Caco-2 (cell line): ENCODE measurements around the gene NFIA. TPM values are rescaled to one million over a fixed set of nuclear protein-coding genes. Genes with fewer than 3 reads are reported as not detected.
A peak's percentile ranks its signal among the peaks of the same experiment; 100 is the strongest.

ENCODE experiments used
- BruUV-seq: library from RNA; stranded (reverse); fragments of 400-500 nt; replicated peaks from 2 replicates; lab custom pipeline; 2021; lab: Mats Ljungman, UMichigan
- CTCF ChIA-PET: fragments of 300-600 bp; sonication (Branson Sonifier 250); formaldehyde crosslinking; loops from one replicate; lab custom pipeline; 2022; ENCODE audit warnings: antibody characterized with exemption; lab: Charles Lee
- POLR2A ChIA-PET: fragments of 300-600 bp; sonication (Branson Sonifier 250); formaldehyde crosslinking; loops from one replicate; lab custom pipeline; 2022; ENCODE audit warnings: antibody characterized with exemption; lab: Charles Lee
- DNase-seq, 2 experiments: peaks; one replicate each; pipeline versions ENCODE4 v3.0.0 to v3.0.0-alpha.2; 2020 to 2022
- H3K27me3 ChIP-seq: replicated peaks from 2 replicates; pipeline ENCODE4 v1.6.0; 2011; ENCODE audit warnings: low read length; ENCODE audit not compliant: control insufficient read depth, insufficient read depth
- H3K36me3 ChIP-seq: 2 replicates; pipeline ENCODE4 v1.5.1; 2011; ENCODE audit warnings: low read length; ENCODE audit not compliant: control insufficient read depth, insufficient read depth
- H3K4me1 ChIP-seq: fragments of 250-450 bp; sonication (Bioruptor Pico); 2 replicates; pipeline ENCODE4 v1.5.1; 2020; ENCODE audit warnings: mild to moderate bottlenecking
- H3K4me3 ChIP-seq: 2 replicates; pipeline ENCODE4 v1.5.1; 2011; ENCODE audit warnings: low read depth, mild to moderate bottlenecking, control low read depth, low read length
- H3K9me3 ChIP-seq: fragments of 250-450 bp; sonication (Bioruptor Pico); 2 replicates; pipeline ENCODE4 v1.5.1; 2020; ENCODE audit warnings: mild to moderate bottlenecking, moderate library complexity
- H3K27ac Mint-ChIP-seq: one replicate; pipeline ENCODE4 v1.8.0; 2022; ENCODE audit warnings: mixed read lengths; ENCODE audit not compliant: unreplicated experiment
- H3K27me3 Mint-ChIP-seq: one replicate; pipeline ENCODE4 v1.8.0; 2022; ENCODE audit warnings: mixed read lengths; ENCODE audit not compliant: insufficient read depth, unreplicated experiment
- H3K36me3 Mint-ChIP-seq: one replicate; pipeline ENCODE4 v1.8.0; 2022; ENCODE audit warnings: mild to moderate bottlenecking, mixed read lengths; ENCODE audit not compliant: insufficient read depth, unreplicated experiment
- H3K4me1 Mint-ChIP-seq: one replicate; pipeline ENCODE4 v1.8.0; 2022; ENCODE audit warnings: low read depth, mixed read lengths; ENCODE audit not compliant: unreplicated experiment
- H3K4me3 Mint-ChIP-seq: one replicate; pipeline ENCODE4 v1.8.0; 2022; ENCODE audit warnings: mild to moderate bottlenecking, moderate library complexity, mixed read lengths; ENCODE audit not compliant: unreplicated experiment
- H3K9me3 Mint-ChIP-seq: one replicate; pipeline ENCODE4 v1.8.0; 2022; ENCODE audit warnings: mixed read lengths; ENCODE audit not compliant: unreplicated experiment
- intact Hi-C: fragments of 100-400 bp; cut with micrococcal nuclease; formaldehyde crosslinking; loops from one replicate; pipeline ENCODE4 v1.10.0; 2022; ENCODE audit not compliant: unreplicated experiment
- total RNA-seq: library from RNA; stranded (reverse); gene quantifications from 2 replicates; pipeline ENCODE4 v1.2.3, GENCODE V29; 2022
- TF ChIP-seq, protein P1 (sequence below), 2 experiments: fragments of 200-600 bp in 1 of 2; IDR thresholded peaks; 1 replicate in 1 of 2; 2 replicates in 1 of 2; pipeline versions ENCODE4 v1.5.1 to v1.8.0; 2011 to 2022; ENCODE audit warnings: antibody characterized with exemption in 1 of 2, control low read depth in 1 of 2, inconsistent platforms in 1 of 2, low read depth in 1 of 2, low read length in 1 of 2, mild to moderate bottlenecking in 1 of 2, moderate library complexity in 1 of 2; ENCODE audit not compliant: insufficient read depth in 1 of 2, severe bottlenecking in 1 of 2, unreplicated experiment in 1 of 2

Gene NFIA
- total RNA-seq, 1 experiment from 2014 or later: 1.4 TPM

DNA sequence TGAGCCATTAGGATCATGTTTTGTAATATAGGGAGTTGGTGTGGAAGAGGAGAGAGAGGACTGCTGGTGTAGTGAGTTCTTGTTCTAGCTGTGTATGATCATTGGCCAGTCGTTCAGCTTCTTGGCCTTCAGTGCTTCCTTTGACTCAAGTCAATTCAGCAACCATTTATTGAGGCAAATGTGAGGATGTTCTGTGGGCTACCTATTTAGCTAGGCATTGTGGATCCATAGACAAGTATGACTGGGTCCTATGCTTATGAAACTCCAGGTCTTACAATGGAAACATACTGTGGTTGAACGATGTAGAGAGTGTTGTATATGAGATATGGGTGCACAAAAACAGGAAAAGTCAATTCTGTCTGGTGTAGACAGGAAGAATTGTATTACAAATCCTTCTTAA is 41.7 kb downstream of the NFIA start:
- POLR2A ChIA-PET: no interaction called here
- DNase-seq: no peak
- H3K27ac Mint-ChIP-seq: peak overlapping the region; percentile 33

DNA sequence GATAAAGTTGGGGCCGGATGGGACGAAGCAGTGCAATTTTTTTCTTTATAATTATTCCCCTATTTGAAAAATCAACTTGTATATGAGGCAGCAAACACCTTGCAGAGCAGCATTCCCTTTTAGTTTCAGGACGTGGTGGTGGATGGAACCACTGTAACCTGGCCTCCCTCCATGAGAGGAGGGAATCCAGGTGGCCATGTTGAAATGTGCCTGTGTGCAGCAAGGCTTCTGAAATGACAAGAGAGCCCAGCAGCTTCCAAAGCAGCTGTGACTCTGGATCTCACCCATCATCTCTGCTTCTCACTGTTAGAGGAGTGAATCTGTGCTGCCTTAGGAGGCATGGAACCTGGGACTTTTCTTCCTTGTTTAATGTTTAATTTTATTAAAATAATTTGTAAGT is 42.3 kb downstream of the NFIA start:
- Histone ChIP-seq H3K27me3 (no peaks in the 10 kb centered on the region), H3K36me3 (no peaks in the 10 kb centered on the region), H3K4me1 (no peaks in the 10 kb centered on the region), H3K4me3 (no peak overlapping the region), H3K9me3 (no peaks in the 10 kb centered on the region)
- Mint-ChIP-seq H3K36me3 (no peaks in the 10 kb centered on the region), H3K4me1 (no peaks in the 10 kb centered on the region), H3K4me3 (no peak overlapping the region), H3K27me3 (no peaks in the 10 kb centered on the region), H3K27ac (peak overlapping the region; percentile 33), H3K9me3 (no peaks in the 10 kb centered on the region)
- CTCF ChIA-PET: no interaction called here
- POLR2A ChIA-PET: no interaction called here
- TF ChIP-seq, protein P1, sequence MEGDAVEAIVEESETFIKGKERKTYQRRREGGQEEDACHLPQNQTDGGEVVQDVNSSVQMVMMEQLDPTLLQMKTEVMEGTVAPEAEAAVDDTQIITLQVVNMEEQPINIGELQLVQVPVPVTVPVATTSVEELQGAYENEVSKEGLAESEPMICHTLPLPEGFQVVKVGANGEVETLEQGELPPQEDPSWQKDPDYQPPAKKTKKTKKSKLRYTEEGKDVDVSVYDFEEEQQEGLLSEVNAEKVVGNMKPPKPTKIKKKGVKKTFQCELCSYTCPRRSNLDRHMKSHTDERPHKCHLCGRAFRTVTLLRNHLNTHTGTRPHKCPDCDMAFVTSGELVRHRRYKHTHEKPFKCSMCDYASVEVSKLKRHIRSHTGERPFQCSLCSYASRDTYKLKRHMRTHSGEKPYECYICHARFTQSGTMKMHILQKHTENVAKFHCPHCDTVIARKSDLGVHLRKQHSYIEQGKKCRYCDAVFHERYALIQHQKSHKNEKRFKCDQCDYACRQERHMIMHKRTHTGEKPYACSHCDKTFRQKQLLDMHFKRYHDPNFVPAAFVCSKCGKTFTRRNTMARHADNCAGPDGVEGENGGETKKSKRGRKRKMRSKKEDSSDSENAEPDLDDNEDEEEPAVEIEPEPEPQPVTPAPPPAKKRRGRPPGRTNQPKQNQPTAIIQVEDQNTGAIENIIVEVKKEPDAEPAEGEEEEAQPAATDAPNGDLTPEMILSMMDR (IDR thresholded peaks at IDR 0.05; ENCODE audit: insufficient read depth in 1 of 2, low read depth in 1 of 2, low read length in 1 of 2, severe bottlenecking in 1 of 2, unreplicated experiment in 1 of 2): no peak
- intact Hi-C loops: no loop called here
- BruUV-seq: no TSS peak
- no peak for DNase-seq

More for the DNA sequence above, 41.7 kb downstream of the NFIA start:
- Histone ChIP-seq H3K9me3 (no peaks in the 10 kb centered on the region), H3K36me3 (no peaks in the 10 kb centered on the region), H3K27me3 (no peaks in the 10 kb centered on the region), H3K4me1 (no peaks in the 10 kb centered on the region), H3K4me3 (no peak overlapping the region)
- Mint-ChIP-seq H3K9me3 (no peaks in the 10 kb centered on the region), H3K36me3 (no peaks in the 10 kb centered on the region), H3K4me1 (no peaks in the 10 kb centered on the region), H3K27me3 (no peaks in the 10 kb centered on the region), H3K4me3 (no peak overlapping the region)
- TF ChIP-seq, protein P1 (IDR thresholded peaks at IDR 0.05; ENCODE audit: insufficient read depth in 1 of 2, low read depth in 1 of 2, low read length in 1 of 2, severe bottlenecking in 1 of 2, unreplicated experiment in 1 of 2): no peak
- intact Hi-C loops: no loop called here
- CTCF ChIA-PET: no interaction called here
- no TSS peak for BruUV-seq

DNA sequence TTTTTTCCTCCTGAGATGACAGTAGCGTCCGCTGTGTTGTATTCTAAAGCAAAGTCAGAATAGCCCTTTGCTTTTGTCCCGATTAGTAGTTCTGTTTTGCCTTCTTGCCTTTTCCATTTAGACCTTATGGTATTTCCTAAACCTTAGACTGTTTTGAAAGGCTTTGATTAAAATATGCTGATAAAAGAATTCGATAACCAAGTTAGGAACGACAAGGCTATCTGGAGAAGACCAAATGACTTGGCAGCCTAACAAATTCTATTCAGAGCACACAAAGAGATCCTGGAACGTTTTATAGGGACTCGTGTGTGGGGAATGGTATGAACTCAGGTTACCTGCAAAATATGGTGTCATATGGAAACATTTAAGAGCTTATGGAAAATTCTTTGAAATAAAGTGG is 42.9 kb downstream of the NFIA start:
- H3K36me3 Mint-ChIP-seq: no peaks in the 10 kb centered on the region
- TF ChIP-seq, protein P1 (IDR thresholded peaks at IDR 0.05; ENCODE audit: insufficient read depth in 1 of 2, low read depth in 1 of 2, low read length in 1 of 2, severe bottlenecking in 1 of 2, unreplicated experiment in 1 of 2): no peak
- CTCF ChIA-PET: no interaction called here
- intact Hi-C loops: no loop called here
- H3K36me3 ChIP-seq: no peaks in the 10 kb centered on the region
- POLR2A ChIA-PET: no interaction called here
- no peaks in the 10 kb centered on the region for H3K4me1 ChIP-seq
- no peak overlapping the region for H3K4me3 Mint-ChIP-seq
- H3K9me3 ChIP-seq: no peaks in the 10 kb centered on the region
- no peaks in the 10 kb centered on the region for H3K27me3 ChIP-seq
- no peaks in the 10 kb centered on the region for H3K9me3 Mint-ChIP-seq
- H3K27ac Mint-ChIP-seq: no peak overlapping the region
- no peak for DNase-seq
- H3K4me1 Mint-ChIP-seq: no peaks in the 10 kb centered on the region
- H3K27me3 Mint-ChIP-seq: no peaks in the 10 kb centered on the region
- no TSS peak for BruUV-seq
- H3K4me3 ChIP-seq: no peak overlapping the region
